Measurements from ENCODE around the gene FAM114A1. TPM values are rescaled to one million over a fixed set of nuclear protein-coding genes. Genes with fewer than 3 reads are reported as not detected.

The FAM114A1 gene
- total RNA-seq, 2 donors from 2014 or later: 148 to 180 TPM

- no peak for TF ChIP-seq CTCF (IDR thresholded peaks at IDR 0.05)
- no peak overlapping the region for H3K4me3 ChIP-seq
- DNase-seq (ENCODE audit: low spot score) (no peak), ATAC-seq (ENCODE audit: insufficient number of reproducible peaks, low FRiP score, low read depth) (no peak)
- no peaks in the 10 kb centered on the region for H3K9me3 ChIP-seq
- H3K36me3 ChIP-seq: peaks cover 52% of the 10 kb centered on the region
- no peaks in the 10 kb centered on the region for H3K4me1 ChIP-seq (ENCODE audit: control insufficient read depth in 1 of 2, low read depth in 2 of 2)
- no peak overlapping the region for H3K27ac ChIP-seq
- no peaks in the 10 kb centered on the region for H3K27me3 ChIP-seq (replicated peaks; ENCODE audit: insufficient read depth)
These were observed 51.9 kb downstream of the FAM114A1 start for GRCh38 chr4:38919494-38919893.

DNA sequence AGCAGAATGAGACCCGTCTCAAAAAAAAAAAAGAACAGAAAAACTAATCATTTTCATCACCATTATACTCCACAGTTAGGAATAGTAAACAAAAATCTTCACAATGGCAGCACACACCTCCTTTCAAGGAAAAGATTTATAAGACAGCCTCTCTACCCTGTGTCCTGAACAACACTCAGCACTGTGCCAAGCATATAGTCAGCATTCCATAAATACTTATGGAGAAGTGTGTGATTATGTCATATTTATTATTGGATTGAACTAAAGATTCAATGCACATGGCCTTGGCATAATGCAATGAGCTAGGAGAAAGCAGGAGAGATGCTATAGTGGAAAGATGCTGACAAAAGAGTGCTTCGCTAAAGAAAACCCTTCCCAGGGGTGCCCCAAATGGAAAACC, 52.6 kb downstream of the FAM114A1 start:
- H3K27ac ChIP-seq: no peak overlapping the region
- H3K4me3 ChIP-seq: no peak overlapping the region
- DNase-seq (ENCODE audit: low spot score) (no peak), ATAC-seq (ENCODE audit: insufficient number of reproducible peaks, low FRiP score, low read depth) (no peak)
- no peaks in the 10 kb centered on the region for H3K9me3 ChIP-seq
- TF ChIP-seq CTCF (IDR thresholded peaks at IDR 0.05): no peak
- peaks cover 46% of the 10 kb centered on the region for H3K36me3 ChIP-seq
- no peaks in the 10 kb centered on the region for H3K27me3 ChIP-seq (replicated peaks; ENCODE audit: insufficient read depth)
- H3K4me1 ChIP-seq (ENCODE audit: control insufficient read depth in 1 of 2, low read depth in 2 of 2): no peaks in the 10 kb centered on the region

- peaks cover 41% of the 10 kb centered on the region for H3K36me3 ChIP-seq
- H3K4me3 ChIP-seq: no peak overlapping the region
- no peaks in the 10 kb centered on the region for H3K4me1 ChIP-seq (ENCODE audit: control insufficient read depth in 1 of 2, low read depth in 2 of 2)
- no peak for TF ChIP-seq CTCF (IDR thresholded peaks at IDR 0.05)
- DNase-seq (ENCODE audit: low spot score) (no peak), ATAC-seq (ENCODE audit: insufficient number of reproducible peaks, low FRiP score, low read depth) (no peak)
- H3K27me3 ChIP-seq (replicated peaks; ENCODE audit: insufficient read depth): no peaks in the 10 kb centered on the region
- no peak overlapping the region for H3K27ac ChIP-seq
- no peaks in the 10 kb centered on the region for H3K9me3 ChIP-seq
These were observed 53.1 kb downstream of the FAM114A1 start for GRCh38 chr4:38920677-38921076.

DNA sequence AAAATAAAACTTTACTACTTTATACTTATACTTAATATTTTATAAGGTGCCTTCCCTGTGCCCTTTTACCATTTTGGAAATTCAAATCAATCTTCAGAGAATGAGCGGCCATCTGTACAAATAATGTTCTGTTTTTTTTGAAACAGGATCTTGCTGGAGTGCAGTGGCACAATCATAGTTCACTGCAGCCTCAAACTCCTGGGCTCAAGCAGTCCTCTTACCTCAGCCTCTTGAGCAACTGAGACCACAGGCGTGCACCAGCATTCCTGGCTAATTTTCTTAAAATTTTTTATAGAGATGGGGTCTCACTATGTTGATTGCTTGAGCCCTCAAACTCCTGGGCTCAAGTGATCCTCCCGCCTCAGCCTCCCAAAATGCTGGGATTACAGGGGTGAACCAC, 53.5 kb downstream of the FAM114A1 start:
- Histone ChIP-seq H3K27ac (no peak overlapping the region), H3K36me3 (peaks cover 41% of the 10 kb centered on the region), H3K27me3 (replicated peaks; ENCODE audit: insufficient read depth) (no peaks in the 10 kb centered on the region), H3K9me3 (no peaks in the 10 kb centered on the region), H3K4me3 (no peak overlapping the region), H3K4me1 (ENCODE audit: control insufficient read depth in 1 of 2, low read depth in 2 of 2) (no peaks in the 10 kb centered on the region)
- DNase-seq (ENCODE audit: low spot score) (no peak), ATAC-seq (ENCODE audit: insufficient number of reproducible peaks, low FRiP score, low read depth) (no peak)
- TF ChIP-seq CTCF (IDR thresholded peaks at IDR 0.05): no peak

GRCh38 chr4:38923746-38924145, 56.1 kb downstream of the FAM114A1 start:
- no peak for ATAC-seq (ENCODE audit: insufficient number of reproducible peaks, low FRiP score, low read depth)
- H3K36me3 ChIP-seq: peaks cover 45% of the 10 kb centered on the region

More at GRCh38 chr4:38923746-38924145, 56.1 kb downstream of the FAM114A1 start:
- Histone ChIP-seq H3K4me3 (no peak overlapping the region), H3K27ac (no peak overlapping the region), H3K4me1 (ENCODE audit: control insufficient read depth in 1 of 2, low read depth in 2 of 2) (no peaks in the 10 kb centered on the region), H3K9me3 (no peaks in the 10 kb centered on the region), H3K27me3 (replicated peaks; ENCODE audit: insufficient read depth) (no peaks in the 10 kb centered on the region)
- TF ChIP-seq CTCF (IDR thresholded peaks at IDR 0.05): no peak
- no peak for DNase-seq (ENCODE audit: low spot score)

All from thoracic aorta (tissue), 2 donors.